Hepatic stellate cell (primary cell): ENCODE data around the gene ZBTB20.
A peak's percentile ranks its signal among the peaks of the same experiment; 100 is the strongest.

Experiments used
- DNase-seq: peaks from one replicate; pipeline ENCODE4 v3.0.0; 2011; ENCODE audit warnings: low spot score

Gene ZBTB20

GRCh38 chr3:114624571-114625181, 522.4 kb downstream of the ZBTB20 start:
- DNase-seq, result peak; percentile 60

GRCh38 chr3:114624047-114624445, 523.0 kb downstream of the ZBTB20 start:
- no peak for DNase-seq

DNA sequence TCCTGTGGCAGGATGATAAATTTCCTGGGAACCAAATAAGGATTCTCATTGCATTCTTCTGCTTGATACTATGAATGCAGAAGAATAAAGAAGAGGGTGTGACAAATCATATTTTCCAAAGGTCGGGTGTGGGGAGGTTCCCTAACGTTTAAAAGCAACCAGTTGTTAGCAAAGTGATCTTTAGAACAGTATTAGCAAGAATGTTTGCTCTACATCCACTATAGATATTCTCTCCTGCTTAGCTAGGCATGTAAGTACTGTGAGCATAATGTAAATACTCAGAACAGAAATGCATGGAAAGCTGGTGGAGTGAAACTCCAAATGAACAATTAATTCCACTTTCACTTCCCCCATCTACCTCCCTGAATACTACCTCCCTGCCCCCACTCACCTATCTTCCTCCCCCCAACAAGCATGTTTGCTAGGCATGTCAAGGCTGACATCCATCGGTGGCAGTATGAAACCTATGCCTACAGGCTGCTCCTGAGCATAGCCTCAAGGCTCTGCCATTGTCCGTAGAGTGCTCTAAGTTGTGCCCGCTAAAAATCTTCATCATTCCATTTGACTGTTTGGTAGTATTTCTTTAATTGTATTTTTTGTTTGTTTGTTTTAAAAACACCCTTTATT, 523.6 kb downstream of the ZBTB20 start:
- no peak for DNase-seq

GRCh38 chr3:114622001-114622400, 525.1 kb downstream of the ZBTB20 start:
- DNase-seq, result no peak

- no peak for DNase-seq
Observed at GRCh38 chr3:114619771-114620170, 527.3 kb downstream of the ZBTB20 start.

DNA sequence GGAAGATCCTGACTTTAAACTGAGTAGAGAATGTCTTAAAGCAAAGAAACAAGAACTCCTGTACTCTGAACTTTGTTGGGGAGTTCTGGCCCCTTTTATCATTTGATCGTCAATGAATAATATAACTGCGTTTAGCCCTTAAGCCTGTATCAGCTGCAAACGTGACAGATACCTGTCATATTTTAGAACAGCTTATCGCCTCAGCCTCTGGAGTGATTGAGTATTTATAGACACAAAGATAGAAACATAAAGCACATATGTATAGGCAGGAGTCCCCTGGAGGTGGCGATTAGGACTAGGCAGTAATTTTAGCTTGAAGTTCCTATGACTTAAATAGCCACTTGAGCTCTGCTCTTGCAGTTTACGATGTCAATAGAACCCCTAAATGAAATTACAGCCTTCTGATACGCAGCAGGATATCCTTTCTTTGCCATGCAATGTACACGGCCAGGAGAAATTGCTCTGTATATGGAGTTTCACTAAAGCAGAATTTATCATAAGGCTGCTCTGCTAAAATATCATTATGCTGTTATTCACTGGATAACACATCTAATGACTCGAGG, 531.5 kb downstream of the ZBTB20 start:
- no peak for DNase-seq

DNA sequence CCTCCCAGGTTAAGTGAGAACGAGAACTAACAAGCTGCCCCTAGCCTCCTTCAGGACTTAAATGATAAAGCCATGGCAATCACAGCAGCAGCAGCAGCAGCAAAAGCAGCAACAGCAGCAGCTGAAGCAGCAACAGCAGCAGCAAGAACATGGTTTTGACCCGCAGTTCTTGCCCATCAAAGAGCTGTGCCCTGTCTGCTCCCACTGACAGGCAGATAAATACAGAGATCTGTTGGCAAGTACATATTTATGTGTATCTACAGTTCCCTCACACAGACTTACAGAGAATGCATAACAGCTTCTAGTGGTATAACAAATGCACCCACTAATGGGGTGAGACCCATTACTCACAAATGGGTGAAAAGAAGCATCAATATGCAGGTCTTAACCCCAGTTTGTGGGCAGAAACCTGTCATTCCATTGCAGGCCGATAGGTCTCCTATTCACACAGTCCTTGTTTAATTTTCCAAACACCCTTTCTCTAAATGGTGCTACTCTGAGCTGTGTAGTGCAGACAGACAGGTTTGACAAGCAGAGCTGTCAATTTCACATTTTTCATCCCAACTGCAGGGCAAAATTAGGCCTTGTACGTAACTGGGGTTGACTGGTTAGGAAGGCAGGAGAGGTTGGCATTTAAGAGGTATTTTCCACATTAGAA, 537.0 kb downstream of the ZBTB20 start:
- no peak for DNase-seq

DNA sequence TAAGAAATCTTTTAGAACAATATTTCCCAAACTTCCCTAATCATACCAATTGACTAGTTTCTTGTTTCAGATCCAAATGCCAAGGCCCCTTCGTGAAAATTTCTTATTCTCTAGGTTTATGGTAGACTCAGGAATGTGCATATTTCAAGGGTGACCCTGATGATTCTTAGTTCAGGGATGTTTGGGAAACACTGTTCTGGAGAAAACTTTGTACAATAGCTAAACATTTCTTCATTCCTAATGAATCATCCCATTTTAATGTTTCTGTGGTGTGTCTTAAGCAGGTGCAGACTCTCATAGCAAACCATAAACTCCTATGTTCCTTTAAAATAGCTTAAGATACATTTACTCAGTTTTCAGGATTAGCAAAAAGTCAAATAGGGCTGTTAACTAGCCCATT, 538.8 kb downstream of the ZBTB20 start:
- peak; percentile 60 for DNase-seq

- DNase-seq, result no peak
Observed at GRCh38 chr3:114606336-114606735, 540.8 kb downstream of the ZBTB20 start.

DNA sequence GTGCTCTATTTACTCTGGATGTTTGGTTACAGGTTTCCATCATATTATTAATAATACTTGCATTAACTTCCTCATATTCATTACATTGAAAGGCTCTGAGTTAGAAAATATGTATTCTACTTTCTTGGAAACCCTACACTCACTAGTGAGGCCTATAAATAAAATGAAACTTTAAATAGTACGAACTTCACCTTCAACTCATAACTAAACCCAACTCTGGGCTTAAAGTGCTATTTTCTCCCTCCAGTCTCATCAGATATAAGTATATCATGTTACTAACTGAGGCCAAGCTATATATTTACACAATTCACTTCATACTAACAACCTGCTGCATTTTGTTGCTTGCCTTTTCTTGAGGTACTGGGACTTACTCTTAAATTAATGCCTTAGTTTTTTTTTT, 546.5 kb downstream of the ZBTB20 start:
- DNase-seq, result no peak

GRCh38 chr3:114597871-114598270, 549.2 kb downstream of the ZBTB20 start:
- DNase-seq, result no peak

GRCh38 chr3:114597012-114597411, 550.1 kb downstream of the ZBTB20 start:
- no peak for DNase-seq

GRCh38 chr3:114596147-114596546, 550.9 kb downstream of the ZBTB20 start:
- no peak for DNase-seq

DNA sequence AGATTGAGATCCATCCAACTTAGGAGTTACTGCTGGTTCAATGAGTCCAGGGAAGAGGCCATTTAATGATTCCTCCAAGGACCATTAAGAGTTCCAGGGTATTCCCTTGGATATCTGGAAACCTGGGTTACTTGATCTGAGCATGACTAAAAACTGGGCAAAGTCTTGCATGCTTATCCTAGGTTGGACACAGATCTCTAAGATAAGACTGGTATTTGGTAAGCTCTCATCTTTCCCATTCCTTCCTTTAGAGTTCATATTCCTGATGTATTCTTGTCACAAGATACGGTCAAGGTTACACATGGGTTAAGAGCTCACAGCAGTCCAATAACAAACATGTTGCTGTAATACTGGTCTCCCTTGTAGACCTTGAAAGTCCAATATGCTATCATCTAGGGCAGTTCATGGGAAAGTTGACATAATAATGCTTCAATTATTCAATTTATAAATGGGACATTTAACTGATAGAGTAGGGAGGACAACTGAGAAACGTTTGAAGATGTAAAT, 551.5 kb downstream of the ZBTB20 start:
- no peak for DNase-seq

DNA sequence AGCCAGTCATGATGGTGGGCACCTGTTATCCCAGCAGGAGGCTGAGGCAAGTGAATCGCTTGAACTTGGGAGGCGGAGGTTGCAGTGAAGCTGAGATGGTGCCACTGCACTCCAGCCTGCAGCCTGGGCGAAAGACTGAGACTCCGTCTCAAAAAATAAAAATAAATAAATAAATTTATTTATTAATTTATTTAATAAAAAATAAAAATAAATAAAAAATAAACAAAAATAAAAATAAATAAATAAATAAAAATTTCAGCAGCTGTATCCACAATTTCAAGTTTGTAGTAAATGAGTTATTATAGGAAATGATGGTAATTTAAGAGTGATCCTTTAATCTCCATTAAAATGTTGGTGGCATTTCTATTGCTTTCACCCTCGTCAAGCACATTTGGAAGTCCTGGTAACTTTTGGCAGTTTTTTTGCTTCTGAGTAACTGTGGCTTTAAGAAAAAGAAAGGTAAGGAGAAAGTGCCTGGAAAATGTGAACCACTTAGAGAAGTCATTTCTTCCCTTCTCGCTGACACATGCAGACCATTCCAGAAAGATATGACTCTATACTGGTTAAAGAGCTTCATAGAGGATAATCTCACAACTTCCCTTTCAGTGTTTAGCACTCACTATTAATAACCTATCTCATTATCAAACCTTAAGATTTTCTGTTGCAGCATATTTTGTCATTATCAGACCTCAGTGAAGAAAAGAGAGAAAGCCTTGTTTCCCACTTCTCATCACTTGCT, 556.6 kb downstream of the ZBTB20 start:
- DNase-seq, result no peak

GRCh38 chr3:114587986-114588385, 559.1 kb downstream of the ZBTB20 start:
- no peak for DNase-seq

DNA sequence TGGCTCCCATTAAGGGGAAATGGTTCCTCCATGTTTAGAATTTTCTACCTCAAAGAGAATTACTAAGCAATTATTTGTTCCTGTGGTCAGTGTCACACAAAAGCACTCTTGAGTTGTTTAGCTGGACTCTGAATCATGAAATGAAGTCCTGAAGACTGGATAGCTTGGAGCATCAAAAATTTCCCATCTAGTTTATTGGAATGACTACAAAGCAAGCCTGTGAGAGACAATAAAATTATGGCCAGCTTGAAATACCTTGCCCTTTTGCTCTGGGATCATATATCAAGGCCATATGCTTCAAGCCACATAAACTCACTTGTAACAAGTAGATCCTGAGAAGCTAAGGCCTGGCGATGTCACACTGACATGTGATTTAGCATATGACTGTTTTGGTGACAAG, 561.0 kb downstream of the ZBTB20 start:
- DNase-seq, result no peak

- no peak for DNase-seq
Observed at GRCh38 chr3:114585687-114586086, 561.4 kb downstream of the ZBTB20 start.

- no peak for DNase-seq
Observed at GRCh38 chr3:114584734-114585371, 562.2 kb downstream of the ZBTB20 start.

- no peak for DNase-seq
Observed at GRCh38 chr3:114582929-114583328, 564.2 kb downstream of the ZBTB20 start.

- DNase-seq, result no peak
Observed at GRCh38 chr3:114572364-114573062, 574.6 kb downstream of the ZBTB20 start.
